Gastrocnemius medialis (tissue), 4 donors: Measurements from ENCODE around the gene HOXB2. TPM values are rescaled to one million over a fixed set of nuclear protein-coding genes. Genes with fewer than 3 reads are reported as not detected.

Experiments
- ATAC-seq, 2 donors: fragments of 150-250 bp; one replicate each; pipeline ENCODE4 v1.9.1; 2016
- DNase-seq, 2 donors: peaks; one replicate each; pipeline ENCODE4 v3.0.0-alpha.2; 2019
- H3K27ac ChIP-seq, 4 donors: fragments of 200-600 bp; sonication (generic); 1 replicate in 1 of 4; 2 replicates in 3 of 4; pipeline ENCODE4 v1.5.1; 2016 to 2018; ENCODE audit warnings: mild to moderate bottlenecking in 2 of 4, moderate library complexity in 1 of 4
- H3K27me3 ChIP-seq, 3 donors: fragments of 200-600 bp; sonication (generic) in 2 of 3; 1 replicate in 1 of 3; 2 replicates in 2 of 3; pipeline versions ENCODE4 v1.5.1 to v1.6.0; 2016 to 2019; ENCODE audit warnings: mild to moderate bottlenecking in 1 of 3, moderate library complexity in 1 of 3
- H3K36me3 ChIP-seq, 2 donors: fragments of 200-600 bp; sonication (generic) in 1 of 2; one replicate each; pipeline ENCODE4 v1.5.1; 2017 to 2018
- H3K4me1 ChIP-seq, 2 donors: fragments of 200-600 bp; sonication (generic) in 1 of 2; one replicate each; pipeline ENCODE4 v1.5.1; 2016 to 2017; ENCODE audit warnings: mild to moderate bottlenecking in 2 of 2
- H3K4me3 ChIP-seq, 4 donors: fragments of 200-600 bp; sonication (generic) in 3 of 4; 1 replicate in 1 of 4; 2 replicates in 3 of 4; pipeline ENCODE4 v1.5.1; 2016 to 2019; ENCODE audit warnings: mild to moderate bottlenecking in 2 of 4
- H3K9me3 ChIP-seq, 3 donors: fragments of 200-600 bp; sonication (generic) in 2 of 3; 1 replicate in 1 of 3; 2 replicates in 2 of 3; pipeline ENCODE4 v1.5.1; 2016 to 2019
- CTCF ChIP-seq, 5 experiments: fragments of 450-650 bp in 3 of 5; fragments of 200-600 bp in 2 of 5; sonication (generic) in 2 of 5; IDR thresholded peaks in 4 of 5; conservative IDR thresholded peaks in 1 of 5; 1 replicate in 4 of 5; 2 replicates in 1 of 5; pipeline ENCODE4 v1.5.1; 2016 to 2019; ENCODE audit warnings: antibody characterized with exemption in 5 of 5, mild to moderate bottlenecking in 3 of 5, moderate library complexity in 3 of 5
- POLR2A ChIP-seq, 2 donors: fragments of 450-650 bp; IDR thresholded peaks; one replicate each; pipeline ENCODE4 v1.6.1; 2017; ENCODE audit warnings: antibody characterized with exemption in 2 of 2, mild to moderate bottlenecking in 2 of 2, moderate library complexity in 2 of 2
- in situ Hi-C, 4 donors: fragments of 200-750 bp; cut with MboI; loops; one replicate each; pipeline versions ENCODE4 v1.15.0 to v1.8.0; 2017; ENCODE audit warnings: low sequenced_read_pairs in 4 of 4
- intact Hi-C: fragments of 100-400 bp; cut with DNase I; formaldehyde crosslinking; loops from one replicate; pipeline ENCODE4 v1.15.1; 2023; ENCODE audit warnings: low total_unique reads
- total RNA-seq, 4 donors: library from RNA; depleted of rRNA; stranded (reverse); fragments of >200 nt; gene quantifications; one replicate each; pipeline versions ENCODE4 v1.1.0 to v1.2.3, GENCODE V29; 2016

HOXB2 gene
- total RNA-seq, 4 donors from 2014 or later = 4.1 to 22.1 (median 10.4) TPM

- no peaks in the 10 kb centered on the region for H3K9me3 ChIP-seq
- in situ Hi-C loops = no loop called here
- intact Hi-C loops = no loop called here
- no peak overlapping the region for H3K4me3 ChIP-seq
- no peak for DNase-seq
- TF ChIP-seq POLR2A (IDR thresholded peaks at IDR 0.05) (no peak), CTCF (IDR thresholded peaks at IDR 0.05 in 4 of 5, conservative IDR thresholded peaks at IDR 0.05 in 1 of 5) (no peak)
- no peaks in the 10 kb centered on the region for H3K36me3 ChIP-seq
- H3K27me3 ChIP-seq = peaks cover 11 to 26% (median 15%) of the 10 kb centered on the region in 3 donors
- no peak for ATAC-seq
- no peak overlapping the region for H3K27ac ChIP-seq
- peaks cover 3 to 36% of the 10 kb centered on the region in 2 donors for H3K4me1 ChIP-seq
Measured at GRCh38 chr17:48549281-48549630, 4.3 kb upstream of the HOXB2 start.

DNA sequence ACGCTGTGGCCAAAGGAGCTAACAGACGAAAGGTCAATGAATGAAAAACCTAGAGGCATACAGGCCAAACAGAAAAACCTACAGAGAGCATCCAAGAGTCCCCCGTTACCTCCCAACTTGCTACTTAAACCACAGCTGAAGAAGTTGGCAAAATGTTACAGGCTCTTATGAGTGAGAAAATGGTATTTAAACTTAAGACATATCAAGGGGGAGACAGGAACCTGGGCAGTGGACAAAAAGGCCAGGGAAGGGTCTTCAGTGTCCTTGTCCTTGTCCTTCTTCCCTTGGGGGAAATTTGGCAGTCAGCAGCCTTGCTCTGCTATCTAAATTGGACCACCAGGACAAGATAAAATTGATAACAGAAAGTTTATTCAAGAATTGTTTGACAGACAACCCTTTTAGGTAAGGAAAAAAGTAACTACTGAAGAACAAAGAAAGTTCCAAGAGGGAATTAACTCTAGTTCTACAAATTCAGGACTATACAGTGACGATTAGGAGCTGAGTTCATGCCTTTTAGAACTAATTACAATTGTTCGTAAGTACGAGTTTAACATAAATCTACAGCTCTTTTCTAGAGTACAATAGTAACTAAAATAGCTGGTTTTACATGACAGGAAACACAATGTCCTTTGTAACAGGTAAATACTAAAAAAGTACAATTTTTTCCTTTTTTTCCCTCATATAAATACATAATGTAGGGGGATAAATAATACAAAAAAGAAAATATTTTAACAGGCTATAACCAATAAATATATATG, 3.8 kb upstream of the HOXB2 start:
- in situ Hi-C loops = no loop called here
- H3K36me3 ChIP-seq = no peaks in the 10 kb centered on the region
- ATAC-seq (no peak), DNase-seq (no peak)
- peaks cover 12 to 28% (median 13%) of the 10 kb centered on the region in 3 donors for H3K27me3 ChIP-seq
- TF ChIP-seq CTCF (IDR thresholded peaks at IDR 0.05 in 4 of 5, conservative IDR thresholded peaks at IDR 0.05 in 1 of 5) (no peak), POLR2A (IDR thresholded peaks at IDR 0.05) (no peak)
- H3K4me3 ChIP-seq = peak overlapping the region in 1 of 4 donors; percentile 31
- intact Hi-C loops = no loop called here
- H3K4me1 ChIP-seq = peaks cover 0 to 32% of the 10 kb centered on the region in 2 donors
- no peaks in the 10 kb centered on the region for H3K9me3 ChIP-seq
- peak overlapping the region; percentile 16 to 94 (median 46) for H3K27ac ChIP-seq

- H3K36me3 ChIP-seq = no peaks in the 10 kb centered on the region
- intact Hi-C loops = no loop called here
- TF ChIP-seq CTCF (IDR thresholded peaks at IDR 0.05 in 4 of 5, conservative IDR thresholded peaks at IDR 0.05 in 1 of 5) (no peak), POLR2A (IDR thresholded peaks at IDR 0.05) (no peak)
- peaks cover 13 to 32% (median 21%) of the 10 kb centered on the region in 3 donors for H3K27me3 ChIP-seq
- in situ Hi-C loops = no loop called here
- H3K4me3 ChIP-seq = peak overlapping the region; percentile 12 to 31 (median 26)
- peak overlapping the region; percentile 19 to 94 (median 55) for H3K27ac ChIP-seq
- ATAC-seq (no peak), DNase-seq (no peak)
- no peaks in the 10 kb centered on the region for H3K9me3 ChIP-seq
- H3K4me1 ChIP-seq = peaks cover 0 to 30% of the 10 kb centered on the region in 2 donors
Measured at GRCh38 chr17:48547808-48548522, 3.1 kb upstream of the HOXB2 start.

DNA sequence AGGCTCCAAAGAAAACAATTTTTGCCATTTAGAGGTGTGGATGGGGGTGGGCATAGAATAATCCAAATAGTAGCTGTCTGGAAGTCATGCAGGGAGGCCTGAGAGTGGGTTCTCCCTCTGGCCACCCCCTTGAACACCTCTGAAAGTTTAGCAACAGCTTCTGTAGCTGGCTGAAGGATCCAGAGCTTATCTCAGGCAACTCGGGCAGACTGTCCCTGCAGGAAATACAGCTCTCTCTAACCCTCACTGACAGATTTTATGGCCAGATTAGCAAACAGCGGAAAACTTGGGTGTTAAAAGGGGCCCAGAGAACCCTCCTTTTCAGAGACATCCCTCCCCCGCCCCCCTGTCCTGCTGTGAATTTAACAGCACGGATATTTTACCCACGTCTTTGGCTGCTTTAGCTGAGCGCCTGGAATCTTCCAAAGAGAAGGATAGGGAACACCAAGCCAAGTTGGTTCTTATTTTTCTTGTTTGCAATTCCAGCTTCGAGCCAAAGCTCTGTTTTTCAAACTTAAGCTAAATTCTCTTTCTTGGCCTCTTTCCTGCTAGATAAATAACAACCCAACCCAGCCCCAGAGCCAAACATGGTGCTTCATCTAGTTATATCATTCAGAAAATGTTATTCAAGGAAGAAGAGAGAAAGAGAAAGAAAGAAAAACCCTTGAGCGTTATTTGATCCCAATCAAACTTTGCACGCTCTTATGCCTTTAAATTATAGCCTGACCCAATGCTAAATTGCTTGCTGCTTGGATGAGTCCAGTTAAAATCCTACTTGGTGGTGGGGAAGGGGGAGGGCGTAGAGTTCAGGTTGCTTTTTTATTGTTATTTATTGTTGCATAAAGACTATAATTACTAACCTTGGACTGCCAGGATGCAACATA, 2.3 kb upstream of the HOXB2 start:
- in situ Hi-C loops = no loop called here
- DNase-seq (no peak), ATAC-seq (no peak)
- TF ChIP-seq POLR2A (IDR thresholded peaks at IDR 0.05) (no peak), CTCF (IDR thresholded peaks at IDR 0.05 in 4 of 5, conservative IDR thresholded peaks at IDR 0.05 in 1 of 5) (no peak)
- Histone ChIP-seq H3K27me3 (peaks cover 13 to 30% (median 23%) of the 10 kb centered on the region in 3 donors), H3K4me1 (peaks cover 7 to 32% of the 10 kb centered on the region in 2 donors), H3K36me3 (no peaks in the 10 kb centered on the region), H3K9me3 (no peaks in the 10 kb centered on the region), H3K4me3 (peak overlapping the region; percentile 12 to 31 (median 26)), H3K27ac (peak overlapping the region; percentile 37 to 94 (median 61))
- intact Hi-C loops = no loop called here
